AML-193 (cell line): ENCODE data around the gene PARP1.

Experiments used
- DNase-seq, 2 experiments: peaks; one replicate each; lab custom pipeline; 2025; lab: John Stamatoyannopoulos, UW

Gene PARP1

DNA sequence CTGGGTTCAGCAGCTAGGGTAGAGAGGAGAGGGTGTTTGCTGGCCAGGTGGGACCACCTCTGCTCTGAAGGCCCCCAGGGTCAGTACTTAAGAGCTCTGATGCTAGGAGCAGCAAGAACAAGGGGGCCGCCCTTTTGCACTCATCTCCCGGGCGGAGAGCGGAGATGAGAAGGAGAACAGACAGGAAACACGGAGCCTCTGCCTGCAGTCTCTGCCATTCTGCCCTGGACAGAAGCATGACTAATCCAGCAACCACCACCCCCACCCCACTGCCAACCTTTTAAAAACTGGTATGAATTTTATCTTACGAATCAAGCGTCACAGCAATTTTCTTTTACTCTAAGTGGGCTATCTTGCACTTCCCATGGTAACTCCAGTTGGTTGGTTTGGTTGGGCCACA, 34.5 kb downstream of the PARP1 start:
- no peak for DNase-seq

GRCh38 chr1:226372885-226373284, 35.0 kb downstream of the PARP1 start:
- no peak for DNase-seq

- no peak for DNase-seq
Measured at GRCh38 chr1:226371866-226372490, 35.9 kb downstream of the PARP1 start.

- no peak for DNase-seq
Measured at GRCh38 chr1:226371027-226371694, 36.7 kb downstream of the PARP1 start.

GRCh38 chr1:226370144-226370923, 37.6 kb downstream of the PARP1 start:
- DNase-seq, result no peak

DNA sequence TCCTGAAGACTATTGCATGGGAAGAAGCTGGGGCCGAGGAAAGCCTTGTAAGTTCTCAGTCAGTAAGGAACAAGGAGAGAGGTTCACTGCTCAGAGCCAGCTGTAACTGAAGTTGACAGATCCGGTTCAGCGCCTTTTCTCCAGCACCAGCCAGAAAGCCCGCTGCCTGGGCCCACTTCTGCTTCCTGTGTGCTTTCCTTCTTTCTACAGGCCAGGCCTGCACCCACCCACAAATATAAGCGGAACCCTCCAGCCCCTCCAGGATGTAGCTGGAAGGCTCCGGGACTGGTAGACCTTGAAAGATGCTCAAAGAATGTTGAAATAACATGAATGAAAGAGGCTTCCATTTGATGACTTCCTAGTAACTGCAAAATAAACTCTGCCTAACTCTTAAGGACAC, 38.8 kb downstream of the PARP1 start:
- no peak for DNase-seq

DNA sequence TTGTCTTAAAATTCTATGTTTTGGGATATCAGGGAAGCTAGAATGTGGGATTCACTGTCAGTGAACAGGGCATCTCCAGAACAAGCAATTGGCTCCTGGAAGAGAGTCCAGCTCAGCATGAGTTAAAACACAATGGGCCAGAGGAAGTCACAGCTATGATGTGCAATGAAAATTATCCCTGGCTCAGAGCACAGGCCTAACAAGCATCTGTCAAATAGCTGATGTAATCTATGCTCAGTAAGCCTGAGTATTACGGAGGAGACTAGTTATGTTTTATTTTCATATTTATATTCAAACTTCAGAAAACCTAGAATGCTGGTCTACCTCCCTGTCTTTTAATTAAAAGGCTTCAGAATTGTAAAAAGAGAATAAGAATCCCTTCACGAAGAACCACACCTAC, 41.6 kb downstream of the PARP1 start:
- no peak for DNase-seq

DNA sequence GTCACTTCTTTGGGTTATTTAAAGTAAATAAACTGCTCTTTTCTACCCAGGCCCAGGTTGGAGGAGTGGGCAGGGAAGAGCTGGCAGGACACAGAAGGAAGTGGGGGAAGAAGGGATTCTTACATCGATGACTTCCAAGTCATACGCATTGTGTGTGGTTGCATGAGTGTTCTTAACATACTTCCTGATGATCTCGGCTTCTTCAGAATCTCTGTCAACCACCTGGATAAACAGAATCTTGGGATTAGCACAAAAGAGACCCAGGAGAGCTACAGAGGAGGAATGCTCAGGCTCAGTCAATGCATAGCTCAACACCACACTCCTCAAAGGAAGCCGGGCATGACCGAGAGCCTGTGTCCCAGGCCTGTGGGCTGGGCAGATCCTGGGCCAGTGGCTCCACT, 42.1 kb downstream of the PARP1 start:
- no peak for DNase-seq

DNA sequence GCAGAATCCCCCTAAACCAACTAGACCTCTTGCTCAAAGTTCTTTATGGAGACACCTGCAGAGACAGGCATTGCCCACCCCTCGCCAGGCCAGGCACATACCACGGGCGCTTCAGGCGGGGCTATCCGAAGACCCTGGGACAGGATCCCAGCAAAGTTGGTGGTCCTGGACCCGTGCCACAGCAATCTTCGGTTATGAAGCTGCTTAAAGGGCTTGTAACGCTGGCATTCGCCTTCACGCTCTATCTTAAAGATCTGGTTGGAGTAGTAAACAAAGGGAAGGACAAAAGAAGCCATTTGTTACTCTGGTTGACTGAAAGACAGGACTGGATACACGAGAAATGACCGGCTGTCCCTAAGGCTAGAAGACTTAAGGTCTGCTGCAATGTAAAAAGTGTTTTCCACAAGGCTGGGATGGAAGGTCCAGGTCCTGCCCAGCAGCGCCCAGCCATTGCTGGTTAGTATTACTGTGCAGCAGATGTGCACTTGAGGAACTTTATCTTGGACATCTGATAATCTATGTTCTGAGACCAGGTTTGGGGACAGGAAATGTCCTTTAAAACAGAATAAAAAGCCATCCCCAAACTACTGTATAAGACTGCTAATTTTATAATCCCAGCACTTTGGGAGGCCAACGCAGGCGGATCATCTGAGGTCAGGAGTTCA, 42.9 kb downstream of the PARP1 start:
- DNase-seq, result no peak

DNA sequence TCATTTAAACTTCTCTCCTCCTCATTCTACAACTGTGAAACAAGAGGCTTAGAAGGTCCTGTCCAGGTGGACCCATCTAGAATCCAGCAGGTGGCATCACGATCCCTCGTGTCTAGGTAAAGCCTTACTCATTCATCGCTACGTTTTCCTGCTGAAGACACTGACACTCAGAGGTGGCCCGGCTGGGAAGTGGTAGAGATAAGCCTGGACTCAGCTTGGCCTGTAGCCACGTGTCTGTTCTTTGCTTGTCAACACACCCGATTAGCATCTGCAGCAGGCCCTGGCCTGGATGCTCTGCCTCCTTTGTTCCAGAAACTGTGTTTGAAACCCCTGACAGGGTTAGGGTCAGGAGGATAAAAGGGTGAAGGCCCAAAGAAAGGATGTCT, 43.4 kb downstream of the PARP1 start:
- no peak for DNase-seq

DNA sequence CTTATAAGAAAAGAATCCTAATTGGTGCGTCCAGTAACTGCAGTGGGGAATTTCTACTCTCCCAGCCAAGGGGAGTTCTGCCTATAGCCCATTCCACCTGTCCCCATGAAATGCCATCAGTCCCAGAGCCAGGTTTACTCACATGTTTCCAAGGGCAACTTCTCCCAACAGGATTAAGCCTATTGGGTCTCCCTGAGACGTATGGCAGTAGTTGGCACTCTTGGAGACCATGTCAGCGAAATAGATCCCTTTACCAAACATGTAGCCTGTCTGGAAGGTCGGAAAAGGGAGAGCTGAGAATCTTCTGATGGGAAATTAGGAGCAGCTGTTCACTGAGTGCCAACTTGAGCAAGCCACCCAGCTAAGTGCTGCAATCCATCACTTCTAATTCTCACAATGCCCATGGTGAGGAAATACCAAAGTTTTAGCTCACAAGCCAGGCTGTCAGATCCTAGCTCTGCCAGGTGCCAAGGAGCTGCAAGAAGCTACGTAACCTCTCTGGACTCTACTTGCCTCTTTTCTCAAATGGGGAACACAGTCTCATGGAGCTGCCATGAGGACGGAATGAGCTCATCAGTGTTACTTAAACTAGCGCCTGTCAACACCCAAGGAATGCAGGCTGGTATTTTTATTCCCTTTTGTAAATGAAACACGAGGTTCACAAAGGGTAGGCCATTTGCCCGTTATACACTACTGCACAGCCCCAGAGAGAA, 43.9 kb downstream of the PARP1 start:
- no peak for DNase-seq

- DNase-seq, result no peak
Measured at GRCh38 chr1:226362891-226363447, 44.9 kb downstream of the PARP1 start.

- DNase-seq, result no peak
Measured at GRCh38 chr1:226362361-226362760, 45.5 kb downstream of the PARP1 start.

DNA sequence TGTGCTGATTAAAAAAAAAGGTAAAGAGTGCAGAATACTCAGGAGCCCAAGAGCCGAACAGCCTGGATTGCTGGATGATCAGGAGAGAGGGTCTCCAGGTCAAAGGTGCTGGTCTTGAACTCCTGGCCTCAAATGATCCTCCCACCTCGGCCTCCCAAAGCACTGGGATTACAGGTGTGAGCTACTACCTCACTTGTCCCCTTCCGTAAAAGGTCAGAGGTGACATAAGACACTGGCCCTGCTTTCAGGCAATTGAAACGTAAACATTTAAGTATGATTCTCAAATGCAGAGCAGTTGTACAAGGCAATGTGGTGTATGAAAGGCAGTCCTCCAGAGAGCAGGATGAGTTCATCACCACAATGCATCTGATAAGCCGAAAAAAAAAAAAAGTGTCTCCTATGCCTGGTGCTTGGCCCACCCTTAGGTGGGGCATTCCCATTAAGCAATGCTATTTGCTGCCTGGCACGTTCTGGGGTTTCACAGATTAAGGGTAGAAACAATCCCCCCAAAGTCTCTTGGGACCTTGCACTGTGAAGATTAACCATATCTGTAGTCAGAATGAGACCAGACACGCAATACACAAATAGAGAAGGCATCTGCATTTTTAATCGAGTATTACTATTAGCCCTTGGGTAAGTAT, 47.7 kb downstream of the PARP1 start:
- DNase-seq, result no peak

DNA sequence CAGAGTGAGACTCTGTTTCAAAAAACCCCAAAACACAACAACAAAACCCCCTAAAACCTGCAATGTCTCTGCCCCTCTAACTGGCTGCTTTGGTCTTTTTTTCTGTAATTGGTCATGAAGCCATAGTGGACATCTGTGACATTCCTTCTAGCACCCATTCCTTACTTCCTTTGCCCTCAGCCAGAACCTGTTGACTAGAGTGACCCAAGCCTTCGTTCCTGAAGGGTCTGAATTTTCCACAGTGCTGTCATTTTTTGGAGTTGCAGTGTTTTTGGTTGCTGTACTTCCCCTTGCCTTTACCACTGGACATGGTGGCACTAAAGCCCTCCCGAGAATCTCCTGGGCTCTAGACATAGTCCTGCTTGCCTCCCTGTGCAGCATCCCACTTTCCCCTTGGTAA, 50.5 kb downstream of the PARP1 start:
- DNase-seq, result no peak

DNA sequence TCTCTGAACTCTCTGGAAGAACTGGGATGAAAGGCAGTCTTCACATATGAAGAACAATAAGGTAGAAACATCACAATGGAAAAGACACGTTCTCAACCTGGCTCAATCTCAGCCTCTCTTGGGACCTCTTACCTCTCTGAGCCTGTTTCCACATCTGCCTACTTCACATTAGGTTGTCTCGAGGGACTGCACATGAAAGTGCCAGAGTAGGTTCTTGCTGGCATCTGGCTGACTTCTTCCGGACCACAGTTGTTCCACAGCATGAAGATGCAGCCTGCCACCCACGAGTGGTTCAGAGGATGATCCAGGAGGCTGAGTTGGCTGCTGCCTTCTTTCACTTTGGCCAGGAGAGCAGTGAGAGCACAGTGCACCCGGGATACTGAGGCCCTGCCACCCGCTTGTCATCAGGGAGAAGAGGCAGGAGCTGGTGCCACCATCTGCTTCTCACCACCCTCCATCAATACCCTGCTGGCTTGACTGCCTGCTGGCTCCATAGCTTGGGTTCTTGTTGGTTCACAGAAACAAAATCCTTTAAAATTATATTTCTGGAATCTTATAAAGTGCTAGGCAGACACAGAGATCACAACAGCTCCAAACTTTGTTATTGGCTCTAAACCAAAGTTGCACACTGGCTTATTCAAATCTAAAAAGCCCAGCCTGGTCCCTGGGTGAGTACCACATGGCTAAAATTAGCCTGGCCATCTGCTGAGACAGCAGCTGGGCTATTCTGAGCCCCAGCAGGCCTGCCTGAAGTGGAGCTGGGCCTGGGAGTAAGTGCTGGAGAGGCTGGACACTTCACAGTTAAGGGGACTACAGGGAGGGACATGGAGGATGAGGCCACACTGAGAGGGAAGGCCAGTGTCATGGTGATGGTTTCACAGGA, 52.0 kb downstream of the PARP1 start:
- no peak for DNase-seq

GRCh38 chr1:226355016-226355415, 52.9 kb downstream of the PARP1 start:
- no peak for DNase-seq

- DNase-seq, result no peak
Measured at GRCh38 chr1:226353698-226354525, 54.0 kb downstream of the PARP1 start.

GRCh38 chr1:226351709-226352108, 56.2 kb downstream of the PARP1 start:
- DNase-seq, result no peak
